ENCODE measurements around the gene SMOC2. TPM values are rescaled to one million over a fixed set of nuclear protein-coding genes. Genes with fewer than 3 reads are reported as not detected.
A peak's percentile ranks its signal among the peaks of the same experiment; 100 is the strongest.

The SMOC2 gene
- total RNA-seq, 5 donors from 2014 or later (not counting 1 experiment from before 2014, with no cell fraction given), result 0.06 to 0.20 (median 0.16) TPM; not detected in 2

DNA sequence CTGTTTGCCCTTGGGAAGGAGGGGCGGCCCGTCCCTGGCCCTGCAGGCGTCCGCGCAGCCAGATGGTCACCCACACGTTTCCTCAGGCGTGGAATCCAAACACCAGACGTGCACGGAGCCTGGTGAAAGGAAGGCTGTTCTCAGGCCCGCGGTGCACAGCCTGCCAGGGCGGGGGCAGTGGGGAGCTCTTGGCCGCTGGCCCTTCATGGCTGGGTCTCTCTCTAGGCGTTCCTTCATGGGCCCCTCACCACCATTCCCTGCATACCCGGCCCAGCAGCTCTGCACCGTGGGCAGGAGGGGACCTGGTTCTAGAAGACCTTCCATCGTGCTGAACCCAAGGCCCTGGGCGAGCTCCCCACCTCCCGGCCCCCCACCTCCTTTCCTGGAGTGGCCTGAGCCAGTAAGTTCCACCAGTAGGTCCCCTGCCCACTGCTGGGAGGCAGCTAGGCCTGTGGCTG, 30.4 kb upstream of the SMOC2 start:
- Histone ChIP-seq H3K9me3 (no peaks in the 10 kb centered on the region), H3K36me3 (ENCODE audit: control insufficient read depth in 2 of 2, extremely low read depth in 1 of 2, insufficient read depth in 1 of 2, low read length in 1 of 2) (no peaks in the 10 kb centered on the region), H3K4me3 (ENCODE audit: control insufficient read depth in 1 of 2, extremely low read depth in 1 of 2, low read length in 1 of 2) (no peak overlapping the region), H3K27me3 (replicated peaks in 1 of 2; ENCODE audit: control insufficient read depth in 2 of 2, extremely low read depth in 1 of 2, insufficient read depth in 2 of 2, low read length in 1 of 2) (peaks cover 0 to 1% of the 10 kb centered on the region in 2 experiments), H3K4me1 (ENCODE audit: control insufficient read depth in 1 of 2, extremely low read depth in 1 of 2, insufficient read depth in 2 of 2, low read length in 2 of 2) (no peaks in the 10 kb centered on the region), H3K27ac (ENCODE audit: low read length) (no peak overlapping the region)
- H3K4me3 Mint-ChIP-seq, result no peak overlapping the region
- H3K27ac Mint-ChIP-seq, result no peak overlapping the region
- ChIA-PET POLR2A (no interaction called here), CTCF (no interaction called here)
- peaks cover 0 to 3% of the 10 kb centered on the region in 2 donors for H3K27me3 Mint-ChIP-seq
- peak in 1 of 35 experiments; percentile 15 for DNase-seq
- H3K9me3 Mint-ChIP-seq, result no peaks in the 10 kb centered on the region
- 88% methylated on average over 15 of the region's 19 CpGs for WGBS (ENCODE audit: insufficient coverage)
- no peaks in the 10 kb centered on the region for H3K4me1 Mint-ChIP-seq
- ATAC-seq (replicated peaks in 1 of 4), result no peak
- H3K36me3 Mint-ChIP-seq, result no peaks in the 10 kb centered on the region

DNA sequence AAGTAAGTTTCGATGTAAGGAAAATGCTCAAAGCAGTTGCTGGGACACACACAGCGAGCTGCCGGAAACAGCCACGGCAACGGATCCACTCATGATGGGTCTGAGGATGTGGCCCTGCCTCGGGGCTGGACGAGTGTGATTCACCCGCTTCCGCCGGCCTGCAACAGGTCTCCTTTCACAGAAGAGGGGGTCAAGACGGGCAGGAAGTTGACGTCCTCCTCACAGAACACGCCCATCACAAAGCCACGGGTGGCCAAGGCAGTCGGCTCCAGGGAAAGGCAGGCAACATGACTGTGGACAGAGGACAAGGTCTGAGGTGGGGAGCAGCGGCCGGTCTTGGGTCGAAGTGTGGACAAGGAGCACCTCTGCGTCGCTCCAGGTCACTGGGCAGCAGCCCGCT, 29.9 kb upstream of the SMOC2 start:
- Mint-ChIP-seq H3K36me3 (no peaks in the 10 kb centered on the region), H3K27me3 (peaks cover 0 to 3% of the 10 kb centered on the region in 2 donors), H3K4me1 (no peaks in the 10 kb centered on the region), H3K27ac (no peak overlapping the region), H3K4me3 (no peak overlapping the region), H3K9me3 (no peaks in the 10 kb centered on the region)
- ChIA-PET POLR2A (no interaction called here), CTCF (no interaction called here)
- no peak overlapping the region for H3K27ac ChIP-seq (ENCODE audit: low read length)
- H3K36me3 ChIP-seq (ENCODE audit: control insufficient read depth in 2 of 2, extremely low read depth in 1 of 2, insufficient read depth in 1 of 2, low read length in 1 of 2), result no peaks in the 10 kb centered on the region
- H3K4me3 ChIP-seq (ENCODE audit: control insufficient read depth in 1 of 2, extremely low read depth in 1 of 2, low read length in 1 of 2), result no peak overlapping the region
- DNase-seq (peak in 1 of 35 experiments; percentile 21), ATAC-seq (replicated peaks in 1 of 4) (no peak)
- WGBS (ENCODE audit: insufficient coverage), result 86% methylated on average over 16 of the region's 21 CpGs
- H3K9me3 ChIP-seq, result no peaks in the 10 kb centered on the region
- peaks cover 0 to 2% of the 10 kb centered on the region in 2 experiments for H3K27me3 ChIP-seq (replicated peaks in 1 of 2; ENCODE audit: control insufficient read depth in 2 of 2, extremely low read depth in 1 of 2, insufficient read depth in 2 of 2, low read length in 1 of 2)
- no peaks in the 10 kb centered on the region for H3K4me1 ChIP-seq (ENCODE audit: control insufficient read depth in 1 of 2, extremely low read depth in 1 of 2, insufficient read depth in 2 of 2, low read length in 2 of 2)

DNA sequence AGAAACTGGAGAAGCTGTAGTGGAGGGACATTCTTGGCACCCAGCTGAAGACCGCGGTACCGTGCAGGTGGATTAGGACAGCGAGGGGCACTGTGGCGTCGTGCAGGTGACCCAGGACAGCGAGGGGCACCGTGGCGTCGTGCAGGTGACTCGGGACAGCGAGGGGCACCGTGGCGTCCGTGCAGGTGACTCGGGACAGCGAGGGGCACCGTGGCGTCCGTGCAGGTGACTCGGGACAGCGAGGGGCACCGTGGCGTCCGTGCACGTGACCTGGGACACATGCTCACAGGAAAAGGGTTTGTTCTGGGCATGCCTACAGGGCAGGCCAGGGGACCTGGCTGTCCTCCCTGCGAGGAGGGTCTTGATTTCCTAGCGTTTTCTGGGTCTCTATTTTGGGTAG, 29.2 kb upstream of the SMOC2 start:
- H3K9me3 ChIP-seq, result no peaks in the 10 kb centered on the region
- no peaks in the 10 kb centered on the region for H3K4me1 ChIP-seq (ENCODE audit: control insufficient read depth in 1 of 2, extremely low read depth in 1 of 2, insufficient read depth in 2 of 2, low read length in 2 of 2)
- Mint-ChIP-seq H3K4me3 (no peak overlapping the region), H3K27me3 (peaks cover 0 to 3% of the 10 kb centered on the region in 2 donors), H3K4me1 (no peaks in the 10 kb centered on the region), H3K36me3 (no peaks in the 10 kb centered on the region), H3K27ac (no peak overlapping the region), H3K9me3 (no peaks in the 10 kb centered on the region)
- 87% methylated on average over 21 of the region's 28 CpGs for WGBS (ENCODE audit: insufficient coverage)
- no peak overlapping the region for H3K4me3 ChIP-seq (ENCODE audit: control insufficient read depth in 1 of 2, extremely low read depth in 1 of 2, low read length in 1 of 2)
- POLR2A ChIA-PET, result no interaction called here
- DNase-seq, result peak in 1 of 35 experiments; percentile 22
- CTCF ChIA-PET, result no interaction called here
- peaks cover 0 to 2% of the 10 kb centered on the region in 2 experiments for H3K27me3 ChIP-seq (replicated peaks in 1 of 2; ENCODE audit: control insufficient read depth in 2 of 2, extremely low read depth in 1 of 2, insufficient read depth in 2 of 2, low read length in 1 of 2)
- no peak for ATAC-seq (replicated peaks in 1 of 4)
- H3K36me3 ChIP-seq (ENCODE audit: control insufficient read depth in 2 of 2, extremely low read depth in 1 of 2, insufficient read depth in 1 of 2, low read length in 1 of 2), result no peaks in the 10 kb centered on the region
- H3K27ac ChIP-seq (ENCODE audit: low read length), result no peak overlapping the region

DNA sequence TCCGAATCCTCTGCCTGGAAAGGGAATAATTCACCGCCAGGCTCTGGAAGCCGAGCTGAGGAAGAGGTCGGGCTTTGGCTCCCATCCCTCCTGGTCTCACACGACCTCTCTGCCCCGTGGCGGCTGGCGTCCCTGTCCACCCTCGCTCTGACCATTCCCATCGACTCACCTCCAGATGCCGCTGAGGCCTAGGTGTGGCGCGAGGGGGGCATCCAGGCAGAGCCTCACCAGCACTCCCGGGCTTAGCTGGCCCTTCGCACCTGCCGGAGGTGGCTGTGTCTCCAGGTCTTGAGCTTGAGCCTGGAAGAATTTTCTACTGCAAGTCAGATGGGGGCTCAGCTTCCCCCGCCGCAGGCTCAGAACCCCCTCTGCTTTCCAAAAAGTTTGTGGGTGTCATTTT, 28.5 kb upstream of the SMOC2 start:
- 94% methylated on average over 16 of the region's 18 CpGs for WGBS (ENCODE audit: insufficient coverage)
- POLR2A ChIA-PET, result no interaction called here
- Histone ChIP-seq H3K4me1 (ENCODE audit: control insufficient read depth in 1 of 2, extremely low read depth in 1 of 2, insufficient read depth in 2 of 2, low read length in 2 of 2) (no peaks in the 10 kb centered on the region), H3K9me3 (no peaks in the 10 kb centered on the region), H3K4me3 (ENCODE audit: control insufficient read depth in 1 of 2, extremely low read depth in 1 of 2, low read length in 1 of 2) (no peak overlapping the region), H3K27me3 (replicated peaks in 1 of 2; ENCODE audit: control insufficient read depth in 2 of 2, extremely low read depth in 1 of 2, insufficient read depth in 2 of 2, low read length in 1 of 2) (peaks cover 0 to 2% of the 10 kb centered on the region in 2 experiments), H3K27ac (ENCODE audit: low read length) (no peak overlapping the region), H3K36me3 (ENCODE audit: control insufficient read depth in 2 of 2, extremely low read depth in 1 of 2, insufficient read depth in 1 of 2, low read length in 1 of 2) (no peaks in the 10 kb centered on the region)
- Mint-ChIP-seq H3K27ac (no peak overlapping the region), H3K36me3 (no peaks in the 10 kb centered on the region), H3K4me1 (no peaks in the 10 kb centered on the region), H3K27me3 (peaks cover 0 to 3% of the 10 kb centered on the region in 2 donors), H3K4me3 (no peak overlapping the region), H3K9me3 (no peaks in the 10 kb centered on the region)
- peak in 1 of 35 experiments; percentile 14 for DNase-seq
- CTCF ChIA-PET, result no interaction called here
- ATAC-seq (replicated peaks in 1 of 4), result no peak

DNA sequence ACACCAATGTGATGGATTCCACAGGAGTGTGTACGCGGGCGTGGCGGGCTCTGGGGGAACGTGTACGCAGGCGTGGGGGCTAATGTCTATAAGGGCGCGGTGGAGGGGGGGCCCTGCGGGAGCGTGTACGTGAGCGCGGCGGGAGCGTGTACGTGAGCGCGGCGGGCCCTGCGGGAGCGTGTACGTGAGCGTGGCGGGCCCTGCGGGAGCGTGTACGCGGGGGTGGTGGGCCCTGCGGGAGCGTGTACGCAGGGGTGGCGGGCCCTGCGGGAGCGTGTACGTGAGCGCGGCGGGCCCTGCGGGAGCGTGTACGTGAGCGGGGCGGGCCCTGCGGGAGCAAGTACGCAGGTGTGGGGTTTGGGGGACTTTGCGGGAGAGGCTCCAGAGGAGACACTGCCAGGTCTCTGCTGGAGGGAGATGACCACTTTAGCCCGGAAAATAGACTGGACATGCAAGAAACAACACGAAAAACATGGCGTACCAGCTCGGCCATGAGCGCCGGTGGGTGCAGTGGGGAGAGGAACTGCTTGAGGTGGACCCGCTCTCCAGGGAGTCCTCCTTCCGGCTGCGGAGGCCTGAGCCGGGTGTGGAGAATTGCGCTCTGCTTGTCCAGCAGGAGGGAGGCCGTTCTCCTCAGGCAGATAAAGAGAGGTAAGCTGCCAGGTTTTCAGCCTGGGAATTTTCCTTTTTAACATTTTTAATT, 27.8 kb upstream of the SMOC2 start:
- H3K4me3 Mint-ChIP-seq, result no peak overlapping the region
- WGBS (ENCODE audit: insufficient coverage), result 97% methylated on average over 44 of the region's 59 CpGs
- Histone ChIP-seq H3K27me3 (replicated peaks in 1 of 2; ENCODE audit: control insufficient read depth in 2 of 2, extremely low read depth in 1 of 2, insufficient read depth in 2 of 2, low read length in 1 of 2) (peaks cover 0 to 7% of the 10 kb centered on the region in 2 experiments), H3K4me3 (ENCODE audit: control insufficient read depth in 1 of 2, extremely low read depth in 1 of 2, low read length in 1 of 2) (no peak overlapping the region), H3K4me1 (ENCODE audit: control insufficient read depth in 1 of 2, extremely low read depth in 1 of 2, insufficient read depth in 2 of 2, low read length in 2 of 2) (no peaks in the 10 kb centered on the region), H3K27ac (ENCODE audit: low read length) (no peak overlapping the region), H3K9me3 (no peaks in the 10 kb centered on the region), H3K36me3 (ENCODE audit: control insufficient read depth in 2 of 2, extremely low read depth in 1 of 2, insufficient read depth in 1 of 2, low read length in 1 of 2) (no peaks in the 10 kb centered on the region)
- no peaks in the 10 kb centered on the region for H3K36me3 Mint-ChIP-seq
- ATAC-seq (replicated peaks in 1 of 4), result no peak
- H3K27me3 Mint-ChIP-seq, result peaks cover 0 to 3% of the 10 kb centered on the region in 2 donors
- no peaks in the 10 kb centered on the region for H3K9me3 Mint-ChIP-seq
- ChIA-PET CTCF (no interaction called here), POLR2A (no interaction called here)
- H3K27ac Mint-ChIP-seq, result no peak overlapping the region
- H3K4me1 Mint-ChIP-seq, result no peaks in the 10 kb centered on the region
- no peak for DNase-seq

DNA sequence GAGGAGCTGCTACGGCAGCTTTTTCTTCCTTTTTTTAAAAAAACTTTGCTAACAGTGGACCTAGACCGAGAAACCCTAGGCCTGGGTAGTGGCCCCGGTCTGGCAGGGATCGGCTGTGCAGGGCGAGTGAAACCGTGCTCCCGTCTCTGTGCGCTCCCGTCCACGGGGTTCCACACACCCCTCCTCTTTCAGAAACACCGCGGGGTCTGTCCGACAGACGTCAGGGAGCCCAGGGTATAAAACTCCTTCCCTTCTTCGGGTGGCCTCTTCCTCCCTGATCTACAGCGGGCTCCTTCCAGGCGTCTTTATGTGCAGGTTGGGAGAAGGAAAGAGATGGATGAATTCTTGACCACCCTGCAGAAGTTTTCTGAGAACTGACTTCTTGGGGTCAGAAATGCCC, 27.1 kb upstream of the SMOC2 start:
- H3K4me1 ChIP-seq (ENCODE audit: control insufficient read depth in 1 of 2, extremely low read depth in 1 of 2, insufficient read depth in 2 of 2, low read length in 2 of 2), result no peaks in the 10 kb centered on the region
- no peak overlapping the region for H3K4me3 ChIP-seq (ENCODE audit: control insufficient read depth in 1 of 2, extremely low read depth in 1 of 2, low read length in 1 of 2)
- 82% methylated on average over 5 of the region's 17 CpGs for WGBS (ENCODE audit: insufficient coverage)

More for the DNA sequence above, 27.1 kb upstream of the SMOC2 start:
- no peak overlapping the region for H3K27ac ChIP-seq (ENCODE audit: low read length)
- DNase-seq (no peak), ATAC-seq (replicated peaks in 1 of 4) (no peak)
- no peaks in the 10 kb centered on the region for H3K9me3 ChIP-seq
- CTCF ChIA-PET, result no interaction called here
- H3K4me1 Mint-ChIP-seq, result no peaks in the 10 kb centered on the region
- H3K4me3 Mint-ChIP-seq, result no peak overlapping the region
- no peaks in the 10 kb centered on the region for H3K9me3 Mint-ChIP-seq
- H3K36me3 ChIP-seq (ENCODE audit: control insufficient read depth in 2 of 2, extremely low read depth in 1 of 2, insufficient read depth in 1 of 2, low read length in 1 of 2), result no peaks in the 10 kb centered on the region
- peaks cover 0 to 3% of the 10 kb centered on the region in 2 donors for H3K27me3 Mint-ChIP-seq
- H3K27me3 ChIP-seq (replicated peaks in 1 of 2; ENCODE audit: control insufficient read depth in 2 of 2, extremely low read depth in 1 of 2, insufficient read depth in 2 of 2, low read length in 1 of 2), result peaks cover 0 to 10% of the 10 kb centered on the region in 2 experiments
- no peak overlapping the region for H3K27ac Mint-ChIP-seq
- POLR2A ChIA-PET, result no interaction called here
- no peaks in the 10 kb centered on the region for H3K36me3 Mint-ChIP-seq

Measured in T-cell (primary cell).